ENCODE measurements around the gene OR1F1.

Gene OR1F1

DNA sequence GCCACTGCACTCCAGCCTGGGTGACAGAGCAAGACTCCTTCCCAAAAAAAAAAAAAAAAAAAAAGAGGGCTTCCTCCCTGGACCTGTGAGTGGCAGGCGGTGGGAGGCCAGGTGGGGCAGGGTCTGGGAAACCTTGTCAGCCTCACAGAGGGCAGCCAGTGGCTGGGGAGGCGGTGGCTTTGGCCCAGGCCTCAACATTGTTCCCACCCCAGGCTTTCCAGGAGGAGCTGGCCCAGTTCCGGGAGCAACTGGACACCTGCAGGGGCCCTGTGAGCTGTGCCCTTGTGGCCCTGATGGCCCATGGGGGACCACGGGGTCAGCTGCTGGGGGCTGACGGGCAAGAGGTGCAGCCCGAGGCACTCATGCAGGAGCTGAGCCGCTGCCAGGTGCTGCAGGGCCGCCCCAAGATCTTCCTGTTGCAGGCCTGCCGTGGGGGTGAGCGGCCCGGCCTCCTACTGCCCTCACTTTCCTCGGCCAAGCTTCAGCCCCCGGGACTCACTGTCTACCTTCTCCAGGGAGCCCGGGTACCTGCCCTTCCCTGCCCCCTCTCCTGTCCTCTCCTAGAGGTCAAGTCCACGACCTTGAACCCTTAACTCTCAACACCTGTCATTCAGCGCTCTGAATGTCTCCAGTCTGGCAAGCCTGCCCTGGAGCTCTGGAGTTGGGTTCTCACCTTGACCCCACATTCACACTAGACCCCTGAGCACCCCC, 40.8 kb upstream of the OR1F1 start:
- FAIRE-seq = no peak
- TF ChIP-seq POLR2A (IDR thresholded peaks at IDR 0.05; ENCODE audit: low read depth, low read length) = no peak
- no peak for DNase-seq (ENCODE audit: insufficient read length, low spot score)

DNA sequence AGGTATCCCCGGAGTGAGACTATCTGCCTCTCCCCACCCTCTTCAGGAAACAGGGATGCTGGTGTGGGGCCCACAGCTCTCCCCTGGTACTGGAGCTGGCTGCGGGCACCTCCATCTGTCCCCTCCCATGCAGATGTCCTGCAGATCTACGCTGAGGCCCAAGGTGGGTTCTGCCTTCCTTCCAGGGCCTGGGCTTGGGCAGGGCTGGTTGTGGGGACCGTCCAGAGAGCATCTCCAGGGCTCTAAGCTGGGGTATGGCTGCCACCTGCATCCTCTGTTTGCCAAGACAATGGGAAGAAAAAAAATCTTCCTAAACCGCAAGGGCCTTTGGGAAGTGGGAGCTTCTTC, 40.3 kb upstream of the OR1F1 start:
- FAIRE-seq (no peak), DNase-seq (ENCODE audit: insufficient read length, low spot score) (no peak)
- TF ChIP-seq POLR2A (IDR thresholded peaks at IDR 0.05; ENCODE audit: low read depth, low read length) = no peak

DNA sequence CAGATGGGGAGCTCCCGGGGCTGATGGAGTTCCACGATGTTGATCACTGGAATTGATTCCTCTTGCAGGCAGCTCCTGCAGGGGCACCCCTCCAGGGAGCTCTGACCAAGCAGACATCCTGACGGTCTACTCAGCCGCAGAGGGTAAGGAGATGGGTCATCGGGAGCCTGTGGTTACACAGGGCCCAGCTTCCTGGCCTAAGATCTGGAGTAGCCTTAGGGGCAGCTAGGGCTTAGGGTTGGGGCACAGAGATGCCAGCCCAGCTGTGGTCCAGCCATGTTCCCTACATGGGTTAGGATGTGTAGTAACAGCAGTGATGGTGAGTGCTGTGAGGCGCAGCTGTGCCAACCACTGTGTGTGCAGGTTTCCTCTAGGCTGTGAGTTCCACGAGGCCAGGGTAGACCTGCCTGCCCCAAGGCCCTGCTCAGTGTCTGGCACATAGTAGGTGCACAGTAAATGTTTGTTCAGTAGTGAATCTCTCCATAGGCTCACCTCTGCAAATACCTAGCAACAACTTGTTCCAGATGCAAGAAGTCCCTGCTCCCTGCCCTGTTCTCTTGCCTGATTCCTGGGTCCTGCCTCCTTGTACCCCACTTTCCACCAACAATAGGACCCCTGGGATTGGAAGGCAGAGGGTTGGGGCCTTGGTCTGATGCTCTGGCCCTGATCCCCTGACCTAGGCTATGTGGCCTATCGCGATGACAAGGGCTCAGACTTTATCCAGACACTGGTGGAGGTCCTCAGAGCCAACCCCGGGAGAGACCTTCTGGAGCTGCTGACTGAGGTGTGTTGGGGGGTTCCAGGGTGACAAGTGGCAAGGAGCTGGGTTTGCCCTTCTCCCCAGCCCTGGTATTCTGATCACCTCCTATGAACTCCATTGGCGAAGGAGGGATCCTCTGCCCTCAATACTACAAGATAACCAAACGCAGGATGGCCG, 39.5 kb upstream of the OR1F1 start:
- no peak for TF ChIP-seq POLR2A (IDR thresholded peaks at IDR 0.05; ENCODE audit: low read depth, low read length)
- no peak for FAIRE-seq
- DNase-seq (ENCODE audit: insufficient read length, low spot score) = no peak

DNA sequence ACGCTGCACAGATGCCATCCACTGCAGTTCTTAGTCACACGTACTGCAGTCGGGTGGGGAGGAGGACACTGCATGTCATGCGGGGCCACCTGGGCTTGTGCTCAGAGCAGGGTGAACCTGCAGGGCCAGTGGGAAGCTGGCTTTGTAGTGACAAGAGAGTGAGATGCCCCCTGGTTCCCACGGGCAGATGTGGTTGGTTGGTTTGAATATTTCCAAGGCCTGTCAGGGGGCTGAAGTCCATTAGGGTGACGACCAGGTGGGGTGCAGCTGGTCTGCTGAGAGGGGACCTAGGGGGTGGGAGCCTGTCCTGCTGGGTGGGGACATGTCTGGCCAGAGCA, 38.8 kb upstream of the OR1F1 start:
- FAIRE-seq = no peak

DNA sequence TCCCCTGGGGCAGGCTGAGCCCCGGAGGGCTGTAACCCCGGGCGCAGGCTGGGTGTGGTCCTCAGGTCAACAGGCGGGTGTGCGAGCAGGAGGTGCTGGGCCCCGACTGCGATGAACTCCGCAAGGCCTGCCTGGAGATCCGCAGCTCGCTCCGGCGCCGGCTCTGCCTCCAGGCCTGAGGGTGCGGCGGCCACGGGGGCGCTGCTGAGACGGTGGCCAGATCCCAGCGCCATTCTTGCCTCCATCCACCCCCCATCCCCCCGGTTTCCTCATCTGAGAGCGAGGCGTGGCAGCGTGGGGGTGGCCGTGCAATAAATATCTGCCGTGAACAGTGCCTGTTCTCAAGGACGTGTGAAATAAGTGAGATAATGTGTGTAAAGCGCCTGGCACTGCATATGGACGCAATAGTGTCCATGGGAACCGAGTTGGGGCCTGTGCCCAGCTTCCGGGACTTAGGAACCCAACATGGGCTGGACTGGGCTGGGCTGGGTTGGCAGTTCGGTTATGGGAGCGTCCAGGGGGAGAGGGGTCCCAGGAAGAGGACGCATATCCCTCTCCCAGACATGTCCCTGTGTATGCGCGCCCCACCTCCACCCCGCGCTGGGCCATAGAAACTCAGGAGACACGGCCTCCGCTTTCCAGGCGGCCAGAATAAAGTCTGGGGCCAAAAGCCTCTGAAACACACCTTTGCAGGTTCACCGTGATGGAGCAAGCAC, 38.2 kb upstream of the OR1F1 start:
- DNase-seq (ENCODE audit: insufficient read length, low spot score) (no peak), FAIRE-seq (no peak)
- no peak for TF ChIP-seq POLR2A (IDR thresholded peaks at IDR 0.05; ENCODE audit: low read depth, low read length)

More for the DNA sequence above, 38.8 kb upstream of the OR1F1 start:
- DNase-seq (ENCODE audit: insufficient read length, low spot score) = no peak
- no peak for TF ChIP-seq POLR2A (IDR thresholded peaks at IDR 0.05; ENCODE audit: low read depth, low read length)

DNA sequence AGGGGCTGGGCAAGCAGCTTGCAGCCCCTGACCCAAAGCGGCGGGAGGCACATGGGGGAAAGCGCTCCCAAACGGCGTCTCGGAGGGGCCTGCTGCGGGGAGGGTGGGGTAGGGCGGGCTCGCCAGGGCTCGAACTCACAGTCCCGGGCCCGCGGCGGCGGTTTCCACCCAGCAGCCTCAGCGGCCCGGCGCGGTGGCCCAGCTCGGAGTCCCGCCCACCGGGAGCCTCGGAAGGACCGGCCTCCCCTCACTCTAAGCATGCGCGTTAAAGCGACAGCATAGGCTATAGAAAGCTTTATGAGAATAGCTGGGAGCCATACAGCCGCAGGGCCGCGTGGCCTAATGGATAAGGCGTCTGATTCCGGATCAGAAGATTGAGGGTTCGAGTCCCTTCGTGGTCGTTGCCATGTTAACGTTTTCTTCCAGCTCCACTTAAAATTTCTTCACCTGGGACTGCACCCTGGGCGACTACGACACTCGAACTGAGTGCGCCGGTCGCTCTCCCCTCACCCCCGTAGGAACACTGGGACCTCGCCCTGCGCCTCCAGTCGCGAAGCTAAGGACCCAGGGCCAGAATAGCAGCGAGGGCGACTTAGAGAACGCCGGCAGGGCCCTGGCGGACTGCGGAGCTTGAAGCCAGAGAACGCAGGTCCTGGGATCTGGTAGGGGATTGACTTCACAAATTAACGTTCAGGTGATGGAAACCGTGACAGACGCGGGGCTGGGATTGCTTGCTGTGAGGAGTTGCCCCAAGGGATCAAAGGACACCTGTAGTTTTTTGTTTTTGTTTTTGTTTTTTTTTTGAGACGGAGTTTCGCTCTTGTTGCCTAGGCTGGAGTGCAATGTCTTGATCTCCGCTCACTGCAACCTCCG, 37.4 kb upstream of the OR1F1 start:
- peak; percentile 92 for DNase-seq (ENCODE audit: insufficient read length, low spot score)
- no peak for FAIRE-seq
- TF ChIP-seq POLR2A (IDR thresholded peaks at IDR 0.05; ENCODE audit: low read depth, low read length) = no peak

DNA sequence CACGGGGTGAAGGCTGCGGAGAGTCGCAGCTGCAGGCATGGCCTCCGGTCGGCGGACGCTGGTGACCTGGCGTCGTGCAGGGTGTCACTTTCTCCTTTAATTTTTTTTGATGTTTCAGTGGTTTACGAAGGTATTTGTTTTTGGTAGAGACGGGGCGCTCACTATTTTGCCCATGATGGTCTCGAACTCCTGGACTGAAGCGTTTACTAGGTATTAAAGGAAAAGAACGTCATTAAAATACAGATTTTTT, 36.1 kb upstream of the OR1F1 start:
- DNase-seq (ENCODE audit: insufficient read length, low spot score) = no peak
- no peak for TF ChIP-seq POLR2A (IDR thresholded peaks at IDR 0.05; ENCODE audit: low read depth, low read length)
- no peak for FAIRE-seq

DNA sequence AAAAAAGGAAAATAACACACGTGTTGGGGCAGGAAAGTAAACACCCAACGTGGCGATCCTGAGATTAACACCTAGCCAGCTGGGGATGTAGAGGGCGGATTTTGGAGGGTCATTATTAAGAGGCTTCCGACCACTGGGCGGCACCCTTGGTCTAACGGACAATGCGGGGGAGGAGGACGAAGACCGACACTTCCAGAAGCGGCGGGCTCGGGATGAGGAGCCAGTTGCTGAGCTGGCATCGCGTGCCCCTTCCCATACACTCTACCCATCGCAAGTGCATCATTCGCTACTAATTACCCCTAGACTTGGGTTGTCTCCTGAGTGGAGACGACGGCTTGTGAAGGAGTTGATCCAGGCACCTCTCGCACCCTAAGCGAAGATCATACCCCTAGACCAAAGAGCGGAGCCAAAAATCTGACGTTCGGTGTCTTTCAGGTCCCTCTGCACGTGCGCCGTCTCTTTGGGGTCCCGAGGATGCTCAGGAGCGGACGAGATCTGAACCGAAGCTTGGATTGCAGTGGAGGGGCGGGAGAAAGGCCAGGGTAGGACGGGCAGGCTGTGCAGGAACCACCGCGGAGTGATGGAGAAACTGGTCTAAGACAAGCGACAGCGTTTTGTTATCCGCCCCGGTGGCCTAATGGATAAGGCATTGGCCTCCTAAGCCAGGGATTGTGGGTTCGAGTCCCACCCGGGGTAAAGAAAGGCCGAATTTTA, 35.6 kb upstream of the OR1F1 start:
- no peak for TF ChIP-seq POLR2A (IDR thresholded peaks at IDR 0.05; ENCODE audit: low read depth, low read length)
- no peak for FAIRE-seq
- DNase-seq (ENCODE audit: insufficient read length, low spot score) = peak; percentile 67

DNA sequence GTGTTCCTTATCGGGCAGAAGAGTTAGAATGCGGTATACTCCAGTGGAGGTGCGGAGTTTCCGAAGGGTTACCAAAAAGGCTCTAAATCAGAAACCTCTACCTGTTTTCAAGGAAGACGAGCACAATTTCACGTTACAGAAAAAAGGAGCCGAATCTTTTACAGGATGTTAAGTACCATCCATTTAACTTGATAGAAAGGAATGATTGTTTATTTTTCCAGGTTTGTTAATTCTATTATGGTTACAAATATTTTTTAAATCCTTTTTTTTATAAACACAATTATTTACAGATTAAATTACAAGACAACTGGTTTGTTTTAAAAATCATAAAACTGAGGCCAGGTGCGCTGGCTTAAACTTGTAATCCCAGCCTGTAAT, 35.0 kb upstream of the OR1F1 start:
- TF ChIP-seq POLR2A (IDR thresholded peaks at IDR 0.05; ENCODE audit: low read depth, low read length) = no peak
- FAIRE-seq (no peak), DNase-seq (ENCODE audit: insufficient read length, low spot score) (peak; percentile 51)

DNA sequence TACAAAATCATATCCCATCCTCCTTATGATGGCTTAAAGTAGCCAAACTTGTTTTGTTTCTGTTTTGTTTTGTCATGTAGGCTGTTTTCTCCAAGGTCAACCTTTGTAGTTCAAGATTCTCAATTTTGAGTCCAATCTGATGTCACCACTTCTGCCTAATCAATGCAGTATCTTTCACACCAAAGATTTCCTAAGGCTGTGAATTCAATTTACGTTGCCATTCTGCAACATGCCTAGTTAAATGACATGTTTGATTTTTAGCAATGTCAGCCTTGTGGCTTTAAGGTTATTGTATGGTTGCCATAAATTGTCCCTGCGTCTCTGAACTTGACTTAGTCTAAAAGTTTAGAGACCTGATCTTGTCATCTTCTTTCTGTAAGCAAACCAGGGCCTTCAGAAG, 32.8 kb upstream of the OR1F1 start:
- no peak for DNase-seq (ENCODE audit: insufficient read length, low spot score)
- no peak for TF ChIP-seq POLR2A (IDR thresholded peaks at IDR 0.05; ENCODE audit: low read depth, low read length)
- no peak for FAIRE-seq

DNA sequence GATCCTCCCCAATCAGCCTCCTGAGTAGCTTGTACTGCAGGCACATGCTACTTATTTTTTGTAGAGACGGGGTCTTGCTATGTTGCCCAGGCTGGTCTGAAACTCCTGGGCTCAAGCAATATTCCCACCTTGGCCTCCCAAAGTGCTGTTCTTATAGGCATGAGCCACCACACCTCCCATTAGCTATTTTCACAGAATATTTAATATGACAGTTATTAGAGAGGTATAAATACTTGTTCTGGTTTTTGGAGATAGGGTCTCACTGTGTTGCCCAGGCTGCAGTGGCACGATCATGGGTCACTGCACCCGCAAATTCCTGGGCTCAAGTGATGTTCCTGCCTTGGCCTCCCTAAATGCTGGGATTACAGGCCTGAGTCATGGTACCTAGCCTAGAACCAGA, 32.0 kb upstream of the OR1F1 start:
- TF ChIP-seq POLR2A (IDR thresholded peaks at IDR 0.05; ENCODE audit: low read depth, low read length) = no peak
- FAIRE-seq = no peak
- DNase-seq (ENCODE audit: insufficient read length, low spot score) = no peak

DNA sequence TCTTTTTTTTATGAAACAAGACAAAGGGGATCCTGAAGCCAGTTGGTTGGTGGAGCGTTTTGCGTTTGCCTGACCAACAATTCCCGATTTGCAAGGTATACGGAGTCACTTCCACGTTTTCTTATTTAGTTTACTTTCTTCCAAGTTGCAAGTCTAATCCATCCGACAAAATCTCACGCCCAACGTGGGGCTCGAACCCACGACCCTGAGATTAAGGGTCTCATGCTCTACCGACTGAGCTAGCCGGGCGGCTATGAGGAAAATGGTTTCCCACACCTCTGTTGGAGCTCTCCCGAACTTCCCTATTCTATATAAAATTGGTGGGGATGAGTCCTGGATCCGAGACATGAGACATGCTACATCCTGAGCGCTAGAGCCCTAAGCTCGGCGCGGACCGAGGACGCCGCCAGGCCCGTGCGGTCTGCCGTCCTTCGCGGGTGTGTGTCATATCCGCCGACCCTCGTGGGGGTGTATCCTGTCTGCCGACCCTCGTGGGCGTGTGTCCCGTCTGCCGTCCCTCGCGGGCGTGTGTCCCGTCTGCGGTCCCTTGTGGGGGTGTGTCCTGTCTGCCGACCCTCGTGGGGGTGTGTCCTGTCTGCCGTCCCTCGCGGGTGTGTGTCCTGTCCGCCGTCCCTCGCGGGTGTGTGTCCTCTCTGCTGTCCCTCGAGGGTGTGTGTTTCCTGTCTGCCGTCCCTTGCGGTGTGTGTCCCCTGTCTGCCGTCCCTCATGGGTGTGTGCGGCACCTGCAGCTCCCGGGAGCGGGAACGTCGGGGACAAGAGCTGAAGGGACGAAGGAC, 30.6 kb upstream of the OR1F1 start:
- no peak for FAIRE-seq
- TF ChIP-seq POLR2A (IDR thresholded peaks at IDR 0.05; ENCODE audit: low read depth, low read length) = no peak
- DNase-seq (ENCODE audit: insufficient read length, low spot score) = peak; percentile 65
